Left ventricle myocardium inferior (tissue), 1 donor: ENCODE data around the gene RNF225. TPM values are rescaled to one million over a fixed set of nuclear protein-coding genes. Genes with fewer than 3 reads are reported as not detected.
"Not testable (repeated sequence)": the region's sequence is repeated elsewhere in the genome, so short reads cannot be mapped to it uniquely, and the experiment has no call there.

Experiments used
- DNase-seq: peaks from one replicate; pipeline ENCODE4 v3.0.0-alpha.2; 2020
- H3K27ac ChIP-seq: fragments of 200-600 bp; replicated peaks from 2 replicates; pipeline ENCODE4 v1.8.0; 2021
- H3K27me3 ChIP-seq: fragments of 200-600 bp; 2 replicates; pipeline ENCODE4 v1.8.0; 2021; ENCODE audit warnings: low read depth
- H3K36me3 ChIP-seq: fragments of 200-600 bp; 2 replicates; pipeline ENCODE4 v1.8.0; 2021
- H3K4me1 ChIP-seq: fragments of 200-600 bp; 2 replicates; pipeline ENCODE4 v1.8.0; 2021
- H3K4me3 ChIP-seq: fragments of 200-600 bp; 2 replicates; pipeline ENCODE4 v1.8.0; 2021; ENCODE audit warnings: mild to moderate bottlenecking, moderate library complexity
- H3K9me3 ChIP-seq: fragments of 200-600 bp; replicated peaks from 2 replicates; pipeline ENCODE4 v1.8.0; 2021
- intact Hi-C: fragments of 100-400 bp; cut with micrococcal nuclease; formaldehyde crosslinking; loops from one replicate; pipeline ENCODE4 v1.11.0; 2022
- long read RNA-seq: library from polyadenylated mRNA; unstranded; transcript quantifications from one replicate; pipeline ENCODE4 v2.0.0, GENCODE V29; 2021
- total RNA-seq: library from RNA; stranded (reverse); fragmentation: NEBNext Ultra II Directional; extraction: Animal tissue kit (Norgen Biotek cat#: 25700); gene quantifications from one replicate; pipeline ENCODE4 v1.2.1, GENCODE V29; 2021
- TF ChIP-seq, protein P1 (sequence below): fragments of 200-600 bp; IDR thresholded peaks from 2 replicates; pipeline ENCODE4 v1.8.0; 2021; ENCODE audit warnings: antibody characterized with exemption, mild to moderate bottlenecking, borderline replicate concordance
- donor health status: DM: no; HTN: yes; CAD: no; lungs with severe emphysema.

Gene RNF225
- total RNA-seq: not detected
- long read RNA-seq: 0 reads

DNA sequence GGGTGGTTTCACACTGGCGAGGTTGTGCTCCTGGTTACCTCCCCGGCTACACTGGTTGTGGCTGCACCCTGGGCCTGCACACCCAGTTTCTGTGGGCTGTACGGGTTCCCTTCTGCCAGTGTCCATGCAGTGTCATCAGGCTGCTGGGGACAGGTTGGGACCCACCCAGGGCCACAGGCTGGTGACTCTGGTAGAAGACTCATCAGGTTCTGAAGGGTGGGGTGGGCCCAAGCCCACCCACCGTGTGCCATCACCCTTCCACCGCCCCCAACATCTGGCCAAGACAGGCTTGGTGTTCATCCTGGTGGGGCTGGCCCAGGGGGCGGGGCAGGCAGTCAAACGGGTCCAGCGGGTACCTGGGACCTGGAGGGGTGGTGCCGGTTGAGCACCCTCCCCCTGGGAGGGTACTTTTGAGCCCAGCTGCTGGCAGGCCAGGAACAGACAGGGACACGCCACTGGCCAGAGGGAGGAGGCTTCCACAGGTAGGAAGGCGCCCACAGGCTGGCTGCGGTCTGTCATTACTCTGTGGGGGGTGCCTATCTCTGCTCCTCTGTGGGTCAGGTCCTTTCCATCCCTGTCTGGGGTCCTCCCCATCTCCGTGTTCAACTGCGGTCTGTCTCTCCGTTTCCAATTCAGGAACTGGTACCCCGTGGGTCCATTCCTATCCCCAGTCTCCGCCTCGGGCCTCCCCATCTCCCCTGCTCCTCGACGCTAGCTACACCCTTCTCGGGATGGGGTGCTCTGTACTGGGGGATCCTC, at the start of gene RNF225:
RNF225 (plus strand) TSS at position 437 of the 759 bp plus-strand sequence. CDS start 434 bp downstream, outside the sequence.
- H3K36me3 ChIP-seq: peaks cover 48% of the 10 kb centered on the region
- H3K9me3 ChIP-seq: no peaks in the 10 kb centered on the region
- peaks cover 34% of the 10 kb centered on the region for H3K27me3 ChIP-seq
- no peak for DNase-seq
- peaks cover 24% of the 10 kb centered on the region for H3K4me1 ChIP-seq
- intact Hi-C loops: no loop called here
- H3K27ac ChIP-seq: no peak within 1 kb of the TSS
- peak within 1 kb of the TSS; percentile 33 for H3K4me3 ChIP-seq
- TF ChIP-seq, protein P1, sequence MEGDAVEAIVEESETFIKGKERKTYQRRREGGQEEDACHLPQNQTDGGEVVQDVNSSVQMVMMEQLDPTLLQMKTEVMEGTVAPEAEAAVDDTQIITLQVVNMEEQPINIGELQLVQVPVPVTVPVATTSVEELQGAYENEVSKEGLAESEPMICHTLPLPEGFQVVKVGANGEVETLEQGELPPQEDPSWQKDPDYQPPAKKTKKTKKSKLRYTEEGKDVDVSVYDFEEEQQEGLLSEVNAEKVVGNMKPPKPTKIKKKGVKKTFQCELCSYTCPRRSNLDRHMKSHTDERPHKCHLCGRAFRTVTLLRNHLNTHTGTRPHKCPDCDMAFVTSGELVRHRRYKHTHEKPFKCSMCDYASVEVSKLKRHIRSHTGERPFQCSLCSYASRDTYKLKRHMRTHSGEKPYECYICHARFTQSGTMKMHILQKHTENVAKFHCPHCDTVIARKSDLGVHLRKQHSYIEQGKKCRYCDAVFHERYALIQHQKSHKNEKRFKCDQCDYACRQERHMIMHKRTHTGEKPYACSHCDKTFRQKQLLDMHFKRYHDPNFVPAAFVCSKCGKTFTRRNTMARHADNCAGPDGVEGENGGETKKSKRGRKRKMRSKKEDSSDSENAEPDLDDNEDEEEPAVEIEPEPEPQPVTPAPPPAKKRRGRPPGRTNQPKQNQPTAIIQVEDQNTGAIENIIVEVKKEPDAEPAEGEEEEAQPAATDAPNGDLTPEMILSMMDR: no peak

DNA sequence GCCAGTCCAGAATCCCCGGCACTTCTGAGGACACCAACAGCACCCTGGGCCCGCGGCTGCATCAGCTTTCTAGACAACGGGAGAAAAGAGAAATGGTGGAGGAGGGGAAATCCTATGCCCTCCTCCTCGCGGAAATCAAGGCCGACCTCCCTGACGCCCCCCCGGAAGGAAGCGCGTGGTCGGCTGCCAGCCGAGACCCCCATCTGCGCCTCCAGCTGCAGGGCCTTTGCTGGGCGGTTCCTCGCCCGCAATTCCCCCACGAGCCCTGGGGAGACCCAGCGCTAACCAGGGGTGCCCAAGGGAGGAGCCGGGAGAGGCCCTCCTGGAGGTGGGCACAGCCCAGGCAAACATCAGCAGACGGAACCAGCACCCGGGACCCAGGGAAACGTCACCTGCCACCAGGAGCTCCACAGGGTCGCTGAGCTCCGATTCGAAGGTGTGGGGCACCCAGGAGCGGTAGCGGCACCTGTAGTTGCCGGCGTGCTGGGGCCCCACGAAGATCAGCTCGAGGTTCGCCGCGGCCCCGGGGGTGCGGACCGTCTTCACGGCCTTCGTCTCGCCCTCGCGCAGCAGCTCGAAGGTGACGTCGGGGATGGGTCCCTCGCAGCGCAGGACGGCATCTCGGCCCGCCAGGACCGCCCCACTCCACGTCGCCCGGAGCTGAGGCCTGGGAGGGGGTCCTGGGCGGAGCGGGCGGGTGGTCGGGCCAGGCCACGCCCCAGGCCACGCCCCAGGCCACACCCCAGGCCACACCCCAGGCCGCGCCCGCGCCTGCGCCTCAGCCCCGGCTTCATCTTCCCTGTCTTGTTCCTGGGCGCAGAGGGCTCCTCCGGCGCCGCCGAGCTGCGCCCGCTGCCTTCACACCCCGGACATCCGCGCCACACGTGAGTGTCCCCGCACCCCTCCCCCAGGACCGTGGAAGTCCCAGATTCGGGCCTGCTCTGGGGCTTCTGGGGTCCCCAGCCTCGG, 48.2 kb upstream of the RNF225 start:
- Histone ChIP-seq H3K9me3 (no peaks in the 10 kb centered on the region), H3K36me3 (no peaks in the 10 kb centered on the region), H3K4me3 (peak overlapping the region; percentile 72), H3K4me1 (peaks cover 36% of the 10 kb centered on the region), H3K27me3 (peaks cover 80% of the 10 kb centered on the region), H3K27ac (peak overlapping the region; percentile 75)
- intact Hi-C loops: no loop called here
- DNase-seq: peak; percentile 60
- TF ChIP-seq, protein P1: no peak

DNA sequence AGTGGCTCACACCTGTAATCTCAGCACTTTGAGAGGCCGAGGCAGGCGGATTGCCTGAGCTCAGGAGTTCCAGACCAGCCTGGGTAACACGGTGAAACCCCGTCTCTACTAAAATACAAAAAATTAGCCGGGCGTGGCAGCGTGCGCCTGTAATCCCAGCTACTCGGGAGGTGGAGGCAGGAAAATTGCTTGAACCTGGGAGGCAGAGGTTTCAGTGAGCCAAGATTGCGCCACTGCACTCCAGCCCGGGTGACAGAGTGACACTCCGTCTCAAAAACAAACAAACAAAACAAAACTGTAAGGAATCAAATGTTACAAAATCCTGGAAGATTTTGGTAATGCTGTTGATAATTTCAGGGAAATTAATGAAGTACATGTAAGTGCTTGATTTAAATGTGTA, 47.4 kb upstream of the RNF225 start:
- DNase-seq, H3K9me3 ChIP-seq, H3K36me3 ChIP-seq, intact Hi-C loops: not testable (repeated sequence)
- peak overlapping the region; percentile 72 for H3K4me3 ChIP-seq
- peak overlapping the region; percentile 75 for H3K27ac ChIP-seq
- peaks cover 36% of the 10 kb centered on the region for H3K4me1 ChIP-seq
- peaks cover 88% of the 10 kb centered on the region for H3K27me3 ChIP-seq

DNA sequence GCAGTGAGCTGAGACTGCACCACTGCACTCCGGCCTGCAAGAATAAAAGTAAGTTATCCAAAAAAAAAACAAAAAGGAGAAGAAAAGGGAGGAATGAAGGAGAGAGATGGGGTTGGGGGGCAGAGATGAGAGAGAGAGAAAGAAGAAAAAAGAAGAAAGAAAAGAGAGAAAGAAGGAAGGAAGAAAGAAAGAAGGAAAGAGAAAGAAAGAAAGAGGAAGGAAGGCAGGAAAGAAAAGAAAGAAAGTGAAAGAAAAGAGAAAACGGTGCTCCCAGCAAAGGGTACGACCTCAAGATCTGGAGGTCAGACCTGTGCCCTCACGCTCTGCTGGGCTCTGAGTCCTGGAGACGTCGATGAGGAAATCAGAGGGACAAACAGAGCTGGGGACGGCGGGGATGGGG, 45.9 kb upstream of the RNF225 start:
- Histone ChIP-seq H3K36me3 (no peaks in the 10 kb centered on the region), H3K4me3 (peak overlapping the region; percentile 45), H3K27ac (no peak overlapping the region), H3K4me1 (peaks cover 36% of the 10 kb centered on the region), H3K9me3 (no peaks in the 10 kb centered on the region), H3K27me3 (peaks cover 100% of the 10 kb centered on the region)
- TF ChIP-seq, protein P1: no peak
- no peak for DNase-seq
- intact Hi-C loops: no loop called here

DNA sequence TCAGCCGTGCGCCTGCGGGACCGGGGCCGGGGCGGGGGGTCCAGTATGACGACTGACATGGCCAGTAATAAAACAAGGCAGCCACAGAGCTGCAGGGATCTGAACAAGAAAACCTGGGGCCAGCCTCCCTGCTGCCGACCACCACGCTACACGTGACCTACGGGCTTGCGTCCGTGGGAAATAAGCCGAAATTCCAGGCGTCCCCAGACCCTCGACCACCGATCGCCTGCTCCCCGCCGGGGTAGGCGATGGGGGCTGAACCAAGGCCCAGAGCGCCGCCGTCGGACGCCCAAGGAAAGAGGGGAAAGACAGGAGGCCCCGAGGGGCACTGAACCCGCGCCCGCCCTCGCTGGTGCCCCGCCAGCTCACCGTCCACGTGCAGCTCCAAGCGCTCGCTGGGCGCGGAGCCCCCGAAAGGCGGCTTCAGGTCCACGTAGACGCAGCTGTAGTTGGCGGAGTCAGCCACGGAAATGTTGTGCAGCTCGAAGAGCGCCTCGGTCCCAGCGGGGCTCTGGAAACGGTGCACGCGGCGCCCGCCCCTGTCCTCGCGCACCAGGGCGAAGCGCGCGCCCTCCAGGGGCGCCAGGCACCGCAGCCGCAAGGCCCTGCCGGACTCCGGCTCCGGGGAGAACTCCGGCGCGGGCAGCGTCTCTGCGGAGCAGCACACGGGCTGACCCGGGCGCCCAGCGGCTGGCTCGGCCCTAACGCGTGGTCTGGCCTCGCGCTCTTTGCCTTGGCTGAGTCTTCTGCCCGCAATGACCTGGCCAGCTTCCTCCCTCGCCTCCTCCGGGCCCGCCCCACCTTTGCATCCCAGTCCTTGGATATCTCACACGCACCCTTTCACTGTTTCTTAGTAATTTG, 45.2 kb upstream of the RNF225 start:
- Histone ChIP-seq H3K4me3 (peak overlapping the region; percentile 45), H3K4me1 (peaks cover 36% of the 10 kb centered on the region), H3K27me3 (peaks cover 100% of the 10 kb centered on the region)

More for the DNA sequence above, 45.2 kb upstream of the RNF225 start:
- TF ChIP-seq, protein P1: peak; percentile 23
- H3K9me3 ChIP-seq: no peaks in the 10 kb centered on the region
- no peaks in the 10 kb centered on the region for H3K36me3 ChIP-seq
- no peak for DNase-seq
- intact Hi-C loops: no loop called here
- H3K27ac ChIP-seq: no peak overlapping the region
